OCI-LY3 (cell line): ENCODE data around the gene GAS2L3.

ENCODE experiments used
- H2AFZ ChIP-seq: fragments of 200-600, 300-600 bp; shearing (Covaris generic); 2 replicates; pipeline ENCODE4 v1.6.0; 2014; ENCODE audit warnings: antibody characterized with exemption, low read depth, low read length
- H3K27ac ChIP-seq: fragments of 200-600, 300-600 bp; sonication (generic); 2 replicates; pipeline ENCODE4 v1.5.1; 2014; ENCODE audit warnings: mild to moderate bottlenecking, low read length, moderate library complexity, mixed read lengths
- H3K27me3 ChIP-seq: fragments of 200-600, 300-600 bp; sonication (generic); 2 replicates; pipeline ENCODE4 v1.6.1; 2014; ENCODE audit warnings: low read depth, low read length, mixed read lengths
- H3K36me3 ChIP-seq: fragments of 200-600, 300-600 bp; sonication (generic); replicated peaks from 2 replicates; pipeline ENCODE3; 2014; ENCODE audit warnings: low read depth, low read length, mixed read lengths
- H3K4me1 ChIP-seq: fragments of 300-600, 200-600 bp; sonication (generic); 2 replicates; pipeline ENCODE4 v1.6.1; 2014; ENCODE audit warnings: low read length, mixed read lengths
- H3K4me2 ChIP-seq: fragments of 200-600, 300-600 bp; sonication (generic); 2 replicates; pipeline ENCODE4 v1.6.1; 2014; ENCODE audit warnings: low read length, mixed read lengths
- H3K4me3 ChIP-seq: fragments of 300-600, 200-600 bp; sonication (generic); 2 replicates; pipeline ENCODE4 v1.5.1; 2014; ENCODE audit warnings: antibody characterized with exemption, mild to moderate bottlenecking, low read length, moderate library complexity
- H3K79me2 ChIP-seq: fragments of 300-600, 200-600 bp; shearing (Covaris generic); 2 replicates; pipeline ENCODE4 v1.6.1; 2014; ENCODE audit warnings: mild to moderate bottlenecking, low read length, mixed read lengths
- H3K9ac ChIP-seq: fragments of 300-600, 200-600 bp; shearing (Covaris generic); 2 replicates; pipeline ENCODE4 v1.6.0; 2014; ENCODE audit warnings: mild to moderate bottlenecking, low read length, moderate library complexity
- H3K9me3 ChIP-seq: fragments of 200-600, 300-600 bp; shearing (Covaris generic); 2 replicates; pipeline ENCODE4 v1.6.1; 2014; ENCODE audit warnings: low read length, mixed read lengths; ENCODE audit not compliant: insufficient read depth
- H4K20me1 ChIP-seq: fragments of 200-600, 300-600 bp; sonication (generic); 2 replicates; pipeline ENCODE4 v1.6.1; 2016; ENCODE audit warnings: low read length, mixed read lengths; ENCODE audit not compliant: insufficient read depth
- EZH2phosphoT487 ChIP-seq: fragments of 200-600 bp; shearing (Covaris generic); IDR thresholded peaks from 2 replicates; pipeline ENCODE4 v1.6.1; 2018; ENCODE audit warnings: antibody characterized with exemption, mixed run types, low read depth
- TF ChIP-seq, protein P1 (sequence below): fragments of 200-600, 300-600 bp; sonication (generic); IDR thresholded peaks from 2 replicates; pipeline ENCODE4 v1.5.1; 2014; ENCODE audit warnings: antibody characterized with exemption, low read length, low read depth

GAS2L3 gene

DNA sequence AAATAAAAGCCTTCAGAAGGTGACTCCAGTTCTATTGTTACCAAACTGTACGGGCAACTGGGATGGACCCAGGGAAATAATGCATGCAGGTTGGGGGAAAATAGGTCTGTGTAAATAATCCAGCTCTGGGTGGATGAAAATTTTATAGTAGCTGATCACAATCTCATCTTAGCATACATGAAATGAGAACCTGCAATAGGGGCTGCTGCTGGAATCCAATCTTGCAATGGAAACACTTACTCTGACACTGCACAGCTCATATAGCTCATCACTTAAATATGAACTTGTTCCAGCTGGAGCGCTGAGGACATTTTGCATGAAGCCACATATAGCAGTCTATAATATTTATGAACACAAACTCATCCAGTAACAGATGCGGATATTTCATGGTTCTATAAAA is 40.1 kb upstream of the GAS2L3 start:
- Histone ChIP-seq H3K27me3 (peaks cover 50% of the 10 kb centered on the region), H3K9ac (no peak overlapping the region), H3K27ac (no peak overlapping the region), H3K36me3 (no peaks in the 10 kb centered on the region), H2AFZ (no peak overlapping the region), H3K4me3 (no peak overlapping the region), H3K4me1 (no peaks in the 10 kb centered on the region), H3K4me2 (no peak overlapping the region), H4K20me1 (no peaks in the 10 kb centered on the region), H3K79me2 (no peaks in the 10 kb centered on the region), H3K9me3 (no peaks in the 10 kb centered on the region)
- TF ChIP-seq, protein P1, sequence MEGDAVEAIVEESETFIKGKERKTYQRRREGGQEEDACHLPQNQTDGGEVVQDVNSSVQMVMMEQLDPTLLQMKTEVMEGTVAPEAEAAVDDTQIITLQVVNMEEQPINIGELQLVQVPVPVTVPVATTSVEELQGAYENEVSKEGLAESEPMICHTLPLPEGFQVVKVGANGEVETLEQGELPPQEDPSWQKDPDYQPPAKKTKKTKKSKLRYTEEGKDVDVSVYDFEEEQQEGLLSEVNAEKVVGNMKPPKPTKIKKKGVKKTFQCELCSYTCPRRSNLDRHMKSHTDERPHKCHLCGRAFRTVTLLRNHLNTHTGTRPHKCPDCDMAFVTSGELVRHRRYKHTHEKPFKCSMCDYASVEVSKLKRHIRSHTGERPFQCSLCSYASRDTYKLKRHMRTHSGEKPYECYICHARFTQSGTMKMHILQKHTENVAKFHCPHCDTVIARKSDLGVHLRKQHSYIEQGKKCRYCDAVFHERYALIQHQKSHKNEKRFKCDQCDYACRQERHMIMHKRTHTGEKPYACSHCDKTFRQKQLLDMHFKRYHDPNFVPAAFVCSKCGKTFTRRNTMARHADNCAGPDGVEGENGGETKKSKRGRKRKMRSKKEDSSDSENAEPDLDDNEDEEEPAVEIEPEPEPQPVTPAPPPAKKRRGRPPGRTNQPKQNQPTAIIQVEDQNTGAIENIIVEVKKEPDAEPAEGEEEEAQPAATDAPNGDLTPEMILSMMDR, result no peak
- TF ChIP-seq EZH2phosphoT487, result no peak

DNA sequence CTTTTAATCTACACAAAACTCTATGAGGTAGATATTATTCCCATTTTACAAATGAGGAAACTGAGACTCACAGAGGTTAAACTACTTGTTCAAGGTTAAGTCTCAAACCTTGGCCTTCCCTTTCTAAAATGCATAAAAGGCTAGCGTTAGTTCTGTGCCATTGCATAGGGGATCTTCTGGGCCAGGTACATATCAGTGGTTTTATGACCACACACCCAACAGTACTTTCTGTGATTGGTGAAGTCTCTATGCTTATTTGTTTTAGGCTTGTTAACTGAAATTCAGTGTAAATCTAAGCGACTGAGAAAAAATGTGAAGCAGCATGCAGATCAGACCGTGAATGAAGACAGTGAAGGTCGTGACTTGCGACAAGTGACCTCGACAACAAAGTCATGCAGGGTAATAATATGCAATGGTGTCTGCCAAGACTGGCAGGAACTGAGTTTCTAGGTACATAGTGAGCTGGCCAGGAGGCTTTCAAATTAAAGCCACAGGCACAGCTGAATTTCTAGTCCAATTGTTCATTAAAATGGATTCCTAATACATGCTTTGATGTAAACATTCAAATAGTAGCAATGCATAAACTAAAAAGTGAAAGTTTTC is 38.8 kb upstream of the GAS2L3 start:
- TF ChIP-seq, protein P1, result no peak
- TF ChIP-seq EZH2phosphoT487, result no peak
- Histone ChIP-seq H3K9ac (no peak overlapping the region), H2AFZ (no peak overlapping the region), H3K27ac (no peak overlapping the region), H3K4me2 (no peak overlapping the region), H3K36me3 (no peaks in the 10 kb centered on the region), H3K9me3 (no peaks in the 10 kb centered on the region), H4K20me1 (no peaks in the 10 kb centered on the region), H3K27me3 (peaks cover 38% of the 10 kb centered on the region), H3K4me3 (no peak overlapping the region), H3K4me1 (no peaks in the 10 kb centered on the region), H3K79me2 (no peaks in the 10 kb centered on the region)

DNA sequence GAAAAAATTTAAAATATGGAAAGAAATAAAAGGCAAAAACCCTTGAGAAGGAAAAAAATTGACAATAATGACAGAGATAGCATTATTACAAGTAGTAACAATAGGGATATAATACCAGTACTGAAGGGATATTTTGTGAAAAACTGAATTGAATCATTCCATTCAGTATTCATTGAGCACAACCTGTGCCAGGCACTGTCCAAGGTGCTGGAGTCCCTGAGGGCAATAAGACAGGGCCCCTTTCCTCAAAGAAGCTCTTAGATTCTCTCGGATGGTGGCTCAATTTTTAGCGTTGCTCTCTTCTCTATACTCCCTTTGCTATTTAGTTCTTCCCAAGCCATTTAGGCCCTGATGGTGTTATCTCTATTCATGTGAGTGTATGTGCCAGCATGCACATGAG is 34.3 kb upstream of the GAS2L3 start:
- H4K20me1 ChIP-seq, result no peaks in the 10 kb centered on the region
- H2AFZ ChIP-seq, result no peak overlapping the region
- H3K9ac ChIP-seq, result no peak overlapping the region
- no peak overlapping the region for H3K4me2 ChIP-seq
- no peaks in the 10 kb centered on the region for H3K4me1 ChIP-seq
- H3K36me3 ChIP-seq, result no peaks in the 10 kb centered on the region
- H3K9me3 ChIP-seq, result no peaks in the 10 kb centered on the region
- TF ChIP-seq EZH2phosphoT487, result no peak
- TF ChIP-seq, protein P1, result no peak
- H3K27me3 ChIP-seq, result peaks cover 17% of the 10 kb centered on the region; the same call in 1 of the 2 replicates
- H3K79me2 ChIP-seq, result no peaks in the 10 kb centered on the region
- H3K27ac ChIP-seq, result no peak overlapping the region
- H3K4me3 ChIP-seq, result no peak overlapping the region

DNA sequence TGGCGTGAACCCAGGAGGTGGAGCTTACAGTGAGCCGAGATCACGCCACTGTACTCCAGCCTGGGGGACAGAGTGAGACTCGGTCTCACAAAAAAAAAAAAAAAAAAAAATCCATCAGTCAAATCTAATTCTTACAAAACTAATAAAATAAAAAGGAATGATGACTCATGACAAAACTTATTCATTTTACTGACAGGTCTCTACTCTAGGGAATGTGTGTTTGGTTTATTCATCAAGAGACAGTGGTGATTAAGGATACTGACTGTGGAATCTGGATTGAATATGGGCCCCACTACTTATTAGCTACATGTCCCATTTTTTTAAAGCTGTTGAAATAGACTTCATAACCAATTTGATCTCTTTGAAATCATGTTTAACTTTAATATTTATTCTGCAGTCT is 29.3 kb upstream of the GAS2L3 start:
- Histone ChIP-seq H3K27ac (no peak overlapping the region), H3K36me3 (no peaks in the 10 kb centered on the region), H3K4me2 (no peak overlapping the region), H3K27me3 (peaks cover 15% of the 10 kb centered on the region; the same call in 1 of the 2 replicates), H3K79me2 (no peaks in the 10 kb centered on the region), H3K4me1 (no peaks in the 10 kb centered on the region), H4K20me1 (no peaks in the 10 kb centered on the region), H3K4me3 (no peak overlapping the region), H3K9ac (no peak overlapping the region), H2AFZ (no peak overlapping the region), H3K9me3 (no peaks in the 10 kb centered on the region)
- TF ChIP-seq EZH2phosphoT487, result no peak
- TF ChIP-seq, protein P1, result no peak
